Parathyroid adenoma (tissue), 2 donors: ENCODE measurements around the gene SEMA4B.

Experiments used
- H2AFZ ChIP-seq: fragments of 300-600 bp; sonication (generic); one replicate; pipeline ENCODE4 v1.7.0; 2017; ENCODE audit warnings: antibody characterized with exemption, mild to moderate bottlenecking
- H3K27ac ChIP-seq: fragments of 300-600 bp; sonication (generic); one replicate; pipeline ENCODE4 v1.7.0; 2017
- H3K27me3 ChIP-seq: fragments of 300-600 bp; sonication (generic); one replicate; pipeline ENCODE4 v1.7.0; 2017; ENCODE audit warnings: low read length; ENCODE audit not compliant: control insufficient read depth, insufficient read depth
- H3K36me3 ChIP-seq: fragments of 300-600 bp; sonication (generic); one replicate; pipeline ENCODE4 v1.7.0; 2017; ENCODE audit warnings: low read length; ENCODE audit not compliant: control insufficient read depth, insufficient read depth
- H3K4me1 ChIP-seq: fragments of 300-600 bp; sonication (generic); one replicate; pipeline ENCODE4 v1.7.0; 2017; ENCODE audit warnings: control low read depth
- H3K4me2 ChIP-seq: fragments of 300-600 bp; sonication (generic); one replicate; pipeline ENCODE4 v1.7.0; 2017; ENCODE audit warnings: low read length
- H3K4me3 ChIP-seq: fragments of 300-600 bp; sonication (generic); one replicate; pipeline ENCODE4 v1.7.0; 2017; ENCODE audit warnings: low read depth, low read length
- H3K79me2 ChIP-seq: fragments of 300-600 bp; sonication (generic); one replicate; pipeline ENCODE4 v1.7.0; 2017; ENCODE audit warnings: control low read depth
- H3K9ac ChIP-seq: fragments of 300-600 bp; sonication (generic); one replicate; pipeline ENCODE4 v1.7.0; 2017; ENCODE audit warnings: mild to moderate bottlenecking
- H3K9me3 ChIP-seq: fragments of 300-600 bp; sonication (generic); one replicate; pipeline ENCODE4 v1.7.0; 2017; ENCODE audit warnings: low read length; ENCODE audit not compliant: control insufficient read depth
- CTCF ChIP-seq: fragments of 300-600 bp; sonication (generic); IDR thresholded peaks from one replicate; pipeline ENCODE4 v1.7.0; 2017; ENCODE audit warnings: antibody characterized with exemption, mild to moderate bottlenecking
- donor health status: primary hyperparathyroidism.

Gene SEMA4B

GRCh38 chr15:90178468-90179435, 22.4 kb upstream of the SEMA4B start:
- H3K9me3 ChIP-seq, result no peaks in the 10 kb centered on the region
- H3K4me2 ChIP-seq, result no peak overlapping the region
- no peaks in the 10 kb centered on the region for H3K36me3 ChIP-seq
- no peak overlapping the region for H3K9ac ChIP-seq
- no peaks in the 10 kb centered on the region for H3K27me3 ChIP-seq
- no peak for TF ChIP-seq CTCF
- no peak overlapping the region for H3K27ac ChIP-seq
- no peak overlapping the region for H3K4me3 ChIP-seq
- H3K4me1 ChIP-seq, result peaks cover 5% of the 10 kb centered on the region
- no peaks in the 10 kb centered on the region for H3K79me2 ChIP-seq
- H2AFZ ChIP-seq, result no peak overlapping the region

- H3K4me1 ChIP-seq, result peaks cover 6% of the 10 kb centered on the region
- H3K27ac ChIP-seq, result no peak overlapping the region
- no peak for TF ChIP-seq CTCF
- no peak overlapping the region for H3K9ac ChIP-seq
- H3K4me2 ChIP-seq, result no peak overlapping the region
- H3K4me3 ChIP-seq, result no peak overlapping the region
- H2AFZ ChIP-seq, result no peak overlapping the region
- no peaks in the 10 kb centered on the region for H3K36me3 ChIP-seq
- no peaks in the 10 kb centered on the region for H3K27me3 ChIP-seq
- H3K79me2 ChIP-seq, result no peaks in the 10 kb centered on the region
- H3K9me3 ChIP-seq, result no peaks in the 10 kb centered on the region
Measured at GRCh38 chr15:90181776-90182175, 19.4 kb upstream of the SEMA4B start.

GRCh38 chr15:90184119-90184785, 16.9 kb upstream of the SEMA4B start:
- Histone ChIP-seq H3K27ac (peak overlapping the region; percentile 99), H3K36me3 (no peaks in the 10 kb centered on the region), H3K4me3 (peak overlapping the region; percentile 68), H3K9me3 (no peaks in the 10 kb centered on the region), H2AFZ (peak overlapping the region; percentile 65), H3K9ac (peak overlapping the region; percentile 53), H3K4me1 (peaks cover 6% of the 10 kb centered on the region), H3K27me3 (no peaks in the 10 kb centered on the region), H3K4me2 (peak overlapping the region; percentile 59), H3K79me2 (no peaks in the 10 kb centered on the region)
- TF ChIP-seq CTCF, result no peak

GRCh38 chr15:90184786-90185704, 16.1 kb upstream of the SEMA4B start:
- H3K36me3 ChIP-seq, result no peaks in the 10 kb centered on the region
- H3K79me2 ChIP-seq, result no peaks in the 10 kb centered on the region
- no peaks in the 10 kb centered on the region for H3K27me3 ChIP-seq
- no peaks in the 10 kb centered on the region for H3K9me3 ChIP-seq
- H2AFZ ChIP-seq, result peak overlapping the region; percentile 65
- TF ChIP-seq CTCF, result no peak
- peak overlapping the region; percentile 99 for H3K27ac ChIP-seq
- H3K4me3 ChIP-seq, result peak overlapping the region; percentile 68
- H3K4me2 ChIP-seq, result peak overlapping the region; percentile 59
- H3K9ac ChIP-seq, result peak overlapping the region; percentile 53
- H3K4me1 ChIP-seq, result peaks cover 6% of the 10 kb centered on the region
